Measurements from ENCODE around the gene PEPD. TPM values are rescaled to one million over a fixed set of nuclear protein-coding genes. Genes with fewer than 3 reads are reported as not detected.

Gene PEPD
- total RNA-seq, 1 donor: 23.5 TPM

DNA sequence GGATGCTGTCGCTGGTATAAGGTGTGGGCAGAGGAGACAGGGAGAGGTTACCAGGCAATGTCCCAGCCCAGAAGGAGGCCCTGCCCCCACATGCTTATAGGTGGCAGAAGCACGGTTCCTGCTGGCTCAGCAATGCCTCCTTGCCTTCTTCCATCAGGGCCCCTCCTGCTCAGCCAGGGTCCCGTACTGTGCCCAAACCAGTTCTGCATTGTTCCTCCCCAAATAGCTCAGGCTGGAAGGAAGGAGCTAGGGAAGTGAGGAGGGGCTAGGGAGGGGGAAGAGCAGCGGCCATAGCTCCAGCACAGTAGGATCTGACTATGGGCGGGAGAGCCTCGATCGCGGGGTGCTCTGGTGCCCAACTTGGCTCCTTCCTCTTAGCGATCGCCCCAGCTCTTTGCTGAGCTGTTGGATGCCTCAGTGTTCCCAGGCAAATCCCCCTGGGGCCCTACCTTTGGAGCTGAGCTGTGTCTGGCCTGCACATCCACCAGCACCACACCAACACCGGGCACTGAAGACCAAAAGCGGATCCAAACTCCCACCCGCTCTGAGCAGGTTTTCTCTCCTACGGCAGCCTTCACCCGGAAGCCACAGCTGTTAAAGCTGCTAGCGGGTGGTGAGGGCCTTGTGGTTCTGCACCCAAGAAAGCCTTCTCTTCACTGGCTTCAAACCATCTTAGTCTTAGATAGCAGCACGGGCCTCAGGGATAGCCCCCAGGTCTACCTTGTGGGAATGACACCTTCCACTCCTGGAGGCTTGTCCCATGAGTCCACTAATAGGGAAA is 32.1 kb upstream of the PEPD start:
- Histone ChIP-seq H3K4me1 (ENCODE audit: insufficient read depth, low read length) (no peaks in the 10 kb centered on the region), H3K9me3 (ENCODE audit: low read depth, low read length) (no peaks in the 10 kb centered on the region), H3K4me3 (ENCODE audit: low read length) (no peak overlapping the region), H3K27me3 (ENCODE audit: insufficient read depth, low read length) (no peaks in the 10 kb centered on the region)

DNA sequence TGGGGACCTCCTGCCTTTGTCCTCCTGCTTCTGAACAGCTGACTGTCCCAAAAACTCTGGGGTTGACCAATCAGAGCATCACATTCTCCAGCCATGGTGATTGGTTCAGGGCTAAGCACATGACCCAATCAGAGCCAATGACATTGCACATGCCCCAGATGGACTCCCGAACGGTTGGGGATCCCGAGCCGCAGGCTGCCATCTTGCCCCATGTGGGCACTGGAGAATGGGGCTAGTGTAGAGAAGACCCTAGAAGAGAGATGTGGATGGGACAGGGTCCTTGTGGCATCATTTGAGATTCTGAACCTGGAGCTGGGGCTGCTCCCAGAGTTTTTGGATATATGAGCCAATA is 31.3 kb upstream of the PEPD start:
- Histone ChIP-seq H3K4me1 (ENCODE audit: insufficient read depth, low read length) (no peaks in the 10 kb centered on the region), H3K9me3 (ENCODE audit: low read depth, low read length) (no peaks in the 10 kb centered on the region), H3K4me3 (ENCODE audit: low read length) (no peak overlapping the region), H3K27me3 (ENCODE audit: insufficient read depth, low read length) (no peaks in the 10 kb centered on the region)

DNA sequence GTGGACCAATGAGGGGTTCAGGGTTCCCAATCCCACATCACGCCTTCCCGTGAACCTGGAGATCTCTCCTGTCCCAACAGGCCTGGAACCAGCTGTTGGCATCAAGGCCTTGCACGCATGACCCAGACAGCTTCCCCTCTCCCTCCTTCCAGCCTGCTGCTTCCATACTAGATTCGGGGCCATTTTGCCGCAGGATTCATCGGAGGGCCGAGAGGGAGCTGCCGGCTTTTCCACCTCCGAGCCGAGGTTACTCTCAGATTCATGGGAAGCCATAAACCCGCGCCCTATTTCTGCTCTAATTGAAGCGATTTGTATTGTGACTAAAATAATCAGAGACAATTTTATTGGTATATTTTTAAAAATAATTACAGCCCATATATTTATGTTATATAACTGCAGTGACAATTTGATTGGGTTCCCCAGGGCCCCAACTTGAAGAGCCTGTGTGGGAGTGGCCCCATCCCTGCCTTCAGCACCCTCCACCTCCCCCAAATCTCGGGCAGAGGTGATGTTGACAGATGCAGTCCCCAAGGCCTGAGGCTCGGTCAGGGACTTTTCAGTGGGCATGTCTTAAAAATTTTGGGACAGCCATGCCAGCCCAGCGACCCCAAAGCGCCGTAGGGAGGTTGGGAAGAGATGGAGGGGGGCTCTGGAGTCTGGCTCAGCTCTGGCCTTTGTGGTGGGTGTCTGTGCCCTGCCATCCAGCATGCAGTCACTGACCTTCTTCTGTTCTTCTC is 30.8 kb upstream of the PEPD start:
- Histone ChIP-seq H3K4me1 (ENCODE audit: insufficient read depth, low read length) (no peaks in the 10 kb centered on the region), H3K27me3 (ENCODE audit: insufficient read depth, low read length) (no peaks in the 10 kb centered on the region), H3K9me3 (ENCODE audit: low read depth, low read length) (no peaks in the 10 kb centered on the region), H3K4me3 (ENCODE audit: low read length) (no peak overlapping the region)

DNA sequence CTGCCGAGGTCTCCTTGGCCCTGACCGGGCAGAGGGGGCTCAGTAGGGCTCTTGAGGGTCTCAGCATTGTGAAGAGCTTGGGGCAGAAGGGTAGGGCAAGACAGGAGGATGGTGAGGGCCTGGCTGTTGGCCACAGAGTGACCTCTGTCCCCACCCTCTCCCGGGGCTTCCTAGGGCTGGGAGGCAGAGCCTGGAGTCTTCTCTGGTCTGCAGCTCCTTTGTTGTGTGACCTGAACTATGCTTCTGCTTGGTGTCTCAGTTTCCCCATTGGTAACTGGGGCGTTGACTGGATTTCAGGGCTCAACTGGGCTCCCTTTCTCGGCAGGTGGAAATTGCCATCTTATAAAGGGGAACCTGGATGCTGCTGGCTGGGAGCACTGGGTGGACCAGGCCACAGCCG is 30.1 kb upstream of the PEPD start:
- no peak overlapping the region for H3K4me3 ChIP-seq (ENCODE audit: low read length)
- H3K9me3 ChIP-seq (ENCODE audit: low read depth, low read length): no peaks in the 10 kb centered on the region
- no peaks in the 10 kb centered on the region for H3K27me3 ChIP-seq (ENCODE audit: insufficient read depth, low read length)
- H3K4me1 ChIP-seq (ENCODE audit: insufficient read depth, low read length): no peaks in the 10 kb centered on the region

DNA sequence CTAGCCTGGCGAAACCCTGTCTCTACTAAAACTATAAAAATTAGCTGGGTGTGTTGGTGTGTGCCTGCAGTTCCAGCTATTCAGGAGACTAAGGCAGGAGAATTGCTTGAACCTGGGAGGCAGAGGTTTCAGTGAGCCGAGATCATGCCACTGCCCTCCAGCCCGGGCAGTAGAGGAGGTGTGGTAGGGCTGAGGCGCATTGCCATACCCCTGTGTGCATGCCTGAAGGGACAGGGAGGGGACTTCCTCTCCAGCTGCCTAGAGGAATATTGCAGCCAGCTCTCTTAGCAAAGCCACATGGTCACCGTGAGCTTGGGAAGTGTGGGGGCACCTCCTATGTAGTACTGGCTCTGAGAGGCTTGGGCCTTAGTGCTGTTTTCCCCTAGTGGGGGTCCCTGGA is 29.2 kb upstream of the PEPD start:
- Histone ChIP-seq H3K4me1 (ENCODE audit: insufficient read depth, low read length) (no peaks in the 10 kb centered on the region), H3K27me3 (ENCODE audit: insufficient read depth, low read length) (no peaks in the 10 kb centered on the region), H3K4me3 (ENCODE audit: low read length) (no peak overlapping the region), H3K9me3 (ENCODE audit: low read depth, low read length) (no peaks in the 10 kb centered on the region)

DNA sequence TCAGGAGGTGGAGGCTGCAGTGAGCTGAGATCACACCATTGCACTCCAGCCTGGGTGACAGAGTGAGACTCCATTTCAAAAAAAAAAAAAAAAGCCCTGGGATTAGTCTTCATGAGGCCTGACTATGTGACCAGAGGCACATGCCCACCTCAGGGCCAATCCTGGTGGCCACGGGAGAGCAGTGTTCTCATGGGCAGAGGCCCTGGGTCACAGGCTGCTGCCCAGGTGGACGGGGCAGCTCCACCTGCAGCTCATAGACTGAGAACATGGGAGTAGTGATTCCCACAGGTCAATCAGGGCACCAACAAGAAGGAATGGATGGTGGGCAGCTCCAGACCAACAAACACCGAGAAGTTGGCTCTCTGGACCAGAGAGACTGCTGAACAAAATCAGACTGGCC is 26.1 kb upstream of the PEPD start:
- H3K4me1 ChIP-seq (ENCODE audit: insufficient read depth, low read length): no peaks in the 10 kb centered on the region
- no peaks in the 10 kb centered on the region for H3K27me3 ChIP-seq (ENCODE audit: insufficient read depth, low read length)
- H3K9me3 ChIP-seq (ENCODE audit: low read depth, low read length): no peaks in the 10 kb centered on the region
- H3K4me3 ChIP-seq (ENCODE audit: low read length): no peak overlapping the region

DNA sequence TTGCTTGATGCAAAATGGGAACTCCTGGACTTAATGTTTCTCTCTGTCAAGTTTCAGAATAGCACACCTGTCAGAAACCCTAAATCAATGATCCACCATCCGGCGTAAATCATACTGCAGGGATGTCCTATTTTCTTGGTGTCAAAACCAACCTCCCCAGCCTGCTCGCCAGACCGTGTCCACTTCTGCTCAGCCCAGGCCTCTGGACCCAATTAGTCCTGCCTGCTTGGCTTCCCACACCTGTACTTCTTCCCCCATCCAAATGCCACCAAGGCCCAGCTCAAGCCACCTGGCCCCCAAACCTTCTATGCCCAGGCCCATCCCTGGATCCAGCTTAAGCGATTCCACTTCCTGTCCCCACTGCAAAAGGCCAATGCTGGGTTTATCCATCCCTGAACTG is 25.1 kb upstream of the PEPD start:
- no peaks in the 10 kb centered on the region for H3K27me3 ChIP-seq (ENCODE audit: insufficient read depth, low read length)
- H3K9me3 ChIP-seq (ENCODE audit: low read depth, low read length): no peaks in the 10 kb centered on the region
- no peaks in the 10 kb centered on the region for H3K4me1 ChIP-seq (ENCODE audit: insufficient read depth, low read length)
- no peak overlapping the region for H3K4me3 ChIP-seq (ENCODE audit: low read length)

DNA sequence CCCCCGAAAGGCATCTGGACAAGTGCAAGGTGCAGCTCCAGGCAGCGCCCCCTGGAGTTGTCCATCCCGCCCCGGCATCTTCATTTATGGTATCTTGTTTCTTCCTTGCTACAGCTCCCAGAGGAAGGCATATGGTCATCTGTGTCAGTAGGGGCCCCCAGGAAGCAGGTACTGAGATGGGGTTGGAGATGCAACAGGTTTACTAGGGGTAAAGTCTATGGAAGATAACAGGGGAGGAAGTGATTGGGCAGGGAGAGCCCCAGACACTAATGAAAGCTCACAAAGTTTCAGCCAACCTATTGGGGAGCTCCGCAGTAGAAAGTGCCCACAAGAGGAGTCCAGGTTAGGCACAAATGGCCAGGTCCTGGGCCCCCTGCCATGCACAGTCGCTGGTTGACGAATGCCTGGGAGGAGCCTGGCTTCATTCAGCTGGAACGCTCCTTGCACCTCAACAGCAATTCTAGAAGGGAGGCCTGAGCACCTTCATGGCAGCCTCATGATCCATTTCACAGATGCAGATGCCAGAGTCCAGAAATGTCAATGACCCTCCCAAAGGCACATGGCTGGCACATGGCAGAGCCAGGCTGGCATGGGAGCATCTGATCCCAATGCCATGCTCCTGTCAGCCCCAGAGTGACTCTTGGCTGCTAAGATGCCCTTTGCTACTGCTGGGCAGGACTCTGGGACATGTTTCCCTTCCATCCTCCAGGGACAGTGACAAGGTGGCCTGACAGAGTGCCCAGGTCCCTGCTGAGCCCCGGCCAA is 23.8 kb upstream of the PEPD start:
- Histone ChIP-seq H3K9me3 (ENCODE audit: low read depth, low read length) (no peaks in the 10 kb centered on the region), H3K4me1 (ENCODE audit: insufficient read depth, low read length) (no peaks in the 10 kb centered on the region), H3K4me3 (ENCODE audit: low read length) (no peak overlapping the region), H3K27me3 (ENCODE audit: insufficient read depth, low read length) (no peaks in the 10 kb centered on the region)

DNA sequence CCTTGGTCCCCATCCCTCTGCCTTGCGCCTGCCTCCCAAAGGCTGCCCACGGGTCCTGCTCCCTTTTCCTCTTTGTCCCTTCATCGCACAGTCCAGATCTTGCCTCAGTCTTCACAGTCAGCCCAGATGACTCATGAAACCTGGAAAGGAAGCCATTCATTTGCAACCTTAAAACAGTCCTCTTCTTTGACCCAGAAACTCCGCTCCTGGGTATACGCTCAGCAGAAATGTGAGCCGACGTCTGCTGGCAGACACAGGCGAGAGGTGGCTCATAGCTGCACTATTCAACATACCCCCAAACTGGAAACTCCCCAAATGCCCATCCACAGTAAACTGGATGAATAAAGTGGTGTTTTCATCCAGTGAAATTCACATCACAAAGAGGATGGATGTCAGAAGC is 13.6 kb upstream of the PEPD start:
- no peaks in the 10 kb centered on the region for H3K27me3 ChIP-seq (ENCODE audit: insufficient read depth, low read length)
- no peaks in the 10 kb centered on the region for H3K9me3 ChIP-seq (ENCODE audit: low read depth, low read length)
- no peaks in the 10 kb centered on the region for H3K4me1 ChIP-seq (ENCODE audit: insufficient read depth, low read length)
- H3K4me3 ChIP-seq (ENCODE audit: low read length): no peak overlapping the region

DNA sequence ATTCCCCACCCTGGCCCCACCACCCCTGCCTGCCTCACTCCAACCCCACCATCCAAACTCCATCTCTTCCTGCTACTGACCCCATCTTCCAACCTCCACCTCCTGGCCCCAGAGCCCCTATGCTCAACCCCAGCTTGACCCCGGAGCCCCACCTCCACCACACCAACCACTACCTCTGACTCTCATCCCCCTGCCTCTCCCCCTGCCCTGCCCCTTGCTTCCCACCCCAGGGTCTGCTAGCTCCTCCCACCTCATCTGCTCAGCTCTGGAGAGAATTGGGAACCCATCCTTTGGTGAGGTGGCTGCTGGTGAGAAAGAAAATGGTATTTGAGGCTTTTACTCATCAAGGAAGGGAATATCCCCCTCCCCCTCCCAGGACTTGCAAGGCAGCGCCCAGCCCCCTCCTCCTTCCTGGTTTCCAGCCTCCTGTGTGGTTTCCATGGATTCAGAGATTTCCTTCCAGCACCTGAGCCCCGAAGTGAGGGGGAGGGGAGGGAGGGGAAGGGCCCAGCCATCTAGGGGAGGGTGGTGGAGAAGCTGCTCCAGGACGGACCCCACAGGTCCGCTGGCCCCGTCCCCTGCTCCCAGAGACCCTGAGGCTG is 11.4 kb upstream of the PEPD start:
- no peaks in the 10 kb centered on the region for H3K4me1 ChIP-seq (ENCODE audit: insufficient read depth, low read length)
- no peaks in the 10 kb centered on the region for H3K9me3 ChIP-seq (ENCODE audit: low read depth, low read length)
- H3K4me3 ChIP-seq (ENCODE audit: low read length): no peak overlapping the region
- no peaks in the 10 kb centered on the region for H3K27me3 ChIP-seq (ENCODE audit: insufficient read depth, low read length)

DNA sequence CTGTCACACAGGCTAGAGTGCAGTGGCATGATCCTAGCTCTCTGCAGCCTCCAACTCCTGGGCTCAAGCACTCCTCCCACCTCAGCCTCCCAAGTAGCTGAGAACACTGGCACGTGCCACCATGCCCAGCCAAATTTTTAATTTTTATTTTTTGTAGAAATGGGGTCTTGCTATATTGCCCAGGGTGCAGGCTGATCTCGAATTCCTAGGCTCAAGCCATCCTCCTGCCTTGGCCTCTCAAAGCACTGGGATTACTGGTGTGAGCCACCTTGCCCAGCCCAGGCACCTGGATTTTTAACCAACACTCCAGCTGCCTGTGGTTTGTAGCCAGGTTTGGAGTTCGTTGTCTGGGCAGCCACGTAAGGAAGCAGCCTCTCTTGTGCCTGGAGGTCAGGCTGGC is 9.3 kb upstream of the PEPD start:
- H3K27me3 ChIP-seq (ENCODE audit: insufficient read depth, low read length): no peaks in the 10 kb centered on the region

DNA sequence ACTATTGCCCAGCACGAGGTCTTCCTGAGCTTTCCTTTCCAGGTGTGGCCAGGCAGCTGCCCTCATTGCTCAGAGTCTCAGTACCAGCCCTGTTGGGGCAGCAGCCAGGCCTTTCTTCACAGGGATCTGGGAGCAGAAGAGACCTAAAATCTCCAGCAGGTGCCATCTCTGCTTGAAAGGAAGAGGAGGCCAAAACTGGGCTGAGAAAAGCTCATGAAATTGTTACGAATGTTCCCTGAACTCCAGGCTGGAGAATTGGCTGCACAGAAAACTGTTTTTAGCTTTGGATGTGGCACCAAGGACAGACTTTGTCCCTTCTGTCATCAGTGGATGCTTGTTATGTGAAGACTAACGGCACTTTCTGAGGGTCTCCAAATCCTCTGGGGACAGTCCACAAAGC is 8.7 kb upstream of the PEPD start:
- Histone ChIP-seq H3K27me3 (ENCODE audit: insufficient read depth, low read length) (no peaks in the 10 kb centered on the region), H3K4me1 (ENCODE audit: insufficient read depth, low read length) (no peaks in the 10 kb centered on the region), H3K9me3 (ENCODE audit: low read depth, low read length) (no peaks in the 10 kb centered on the region), H3K4me3 (ENCODE audit: low read length) (no peak overlapping the region)

More for the DNA sequence above, 9.3 kb upstream of the PEPD start:
- no peak overlapping the region for H3K4me3 ChIP-seq (ENCODE audit: low read length)
- no peaks in the 10 kb centered on the region for H3K9me3 ChIP-seq (ENCODE audit: low read depth, low read length)
- no peaks in the 10 kb centered on the region for H3K4me1 ChIP-seq (ENCODE audit: insufficient read depth, low read length)

DNA sequence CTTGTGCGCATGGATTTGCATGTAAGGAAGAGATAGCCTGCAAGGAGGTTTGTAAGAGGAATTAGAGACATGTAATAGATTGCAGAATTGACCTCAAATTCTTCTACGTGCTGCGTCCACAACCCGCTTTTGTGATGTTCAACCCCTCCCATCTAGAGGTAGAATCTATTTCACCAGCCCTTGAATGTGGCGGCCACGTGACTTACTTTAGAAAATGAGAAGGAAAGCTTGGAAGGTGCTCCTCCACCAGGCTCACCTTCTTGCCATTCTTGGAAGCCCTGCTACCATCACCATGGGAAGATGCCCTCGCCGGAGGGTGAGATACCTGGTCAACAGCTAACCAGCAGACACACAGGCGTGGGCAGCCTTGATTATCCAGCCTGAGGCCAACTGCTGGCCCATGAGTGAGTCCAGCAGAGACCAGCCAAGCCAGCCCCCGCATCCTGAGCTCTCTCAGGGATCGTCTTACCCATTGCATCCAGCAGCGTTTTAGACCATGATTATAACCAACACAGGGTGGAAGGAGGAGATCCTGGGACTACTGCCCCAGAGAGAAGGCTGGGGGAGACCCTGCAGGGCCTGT is 7.6 kb upstream of the PEPD start:
- H3K9me3 ChIP-seq (ENCODE audit: low read depth, low read length): no peaks in the 10 kb centered on the region

DNA sequence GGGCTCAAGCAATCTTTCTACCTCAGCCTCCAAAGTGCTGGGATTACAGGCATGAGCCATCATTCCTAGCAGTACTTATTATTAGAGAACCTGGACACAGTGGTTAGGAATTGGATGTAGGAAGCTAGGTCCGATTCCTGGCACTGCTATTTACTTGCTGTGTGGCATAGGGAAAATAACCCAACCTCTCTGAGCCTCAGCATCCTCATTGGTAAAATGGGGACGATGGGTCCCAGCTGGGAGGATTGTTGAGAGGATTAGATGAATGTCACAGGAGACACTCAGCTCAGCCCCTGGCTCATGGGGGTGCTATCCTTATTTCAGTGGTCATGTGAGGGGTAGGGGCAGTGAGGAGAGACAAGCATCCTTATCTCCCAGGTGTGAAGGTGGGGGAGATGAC is 6.8 kb upstream of the PEPD start:
- Histone ChIP-seq H3K4me1 (ENCODE audit: insufficient read depth, low read length) (no peaks in the 10 kb centered on the region), H3K27me3 (ENCODE audit: insufficient read depth, low read length) (no peaks in the 10 kb centered on the region), H3K4me3 (ENCODE audit: low read length) (no peak overlapping the region), H3K9me3 (ENCODE audit: low read depth, low read length) (no peaks in the 10 kb centered on the region)

More for the DNA sequence above, 7.6 kb upstream of the PEPD start:
- Histone ChIP-seq H3K27me3 (ENCODE audit: insufficient read depth, low read length) (no peaks in the 10 kb centered on the region), H3K4me3 (ENCODE audit: low read length) (no peak overlapping the region), H3K4me1 (ENCODE audit: insufficient read depth, low read length) (no peaks in the 10 kb centered on the region)

DNA sequence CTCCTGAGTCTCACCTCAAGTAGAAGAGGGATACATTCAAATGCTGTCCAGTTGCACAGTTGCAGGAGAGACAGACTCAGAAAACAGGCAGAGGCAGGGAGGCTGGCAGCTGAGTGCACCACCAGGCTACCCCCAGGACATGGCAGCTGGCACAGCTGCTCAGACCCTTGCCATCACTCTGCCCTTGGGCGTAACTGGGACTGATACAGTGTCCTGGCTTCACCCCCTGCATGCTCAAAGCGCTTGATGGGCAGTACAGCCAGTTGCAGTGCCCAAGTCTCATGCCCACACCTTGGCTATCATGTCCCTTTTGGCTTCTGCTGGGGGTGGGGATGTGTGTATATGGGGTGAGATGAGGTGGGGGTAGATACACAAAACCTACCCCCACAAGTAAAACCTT is 5.5 kb upstream of the PEPD start:
- Histone ChIP-seq H3K4me3 (ENCODE audit: low read length) (no peak overlapping the region), H3K4me1 (ENCODE audit: insufficient read depth, low read length) (peaks cover 2% of the 10 kb centered on the region), H3K27me3 (ENCODE audit: insufficient read depth, low read length) (no peaks in the 10 kb centered on the region), H3K9me3 (ENCODE audit: low read depth, low read length) (no peaks in the 10 kb centered on the region)
